ENCODE data around the gene SH2B3. TPM values are rescaled to one million over a fixed set of nuclear protein-coding genes. Genes with fewer than 3 reads are reported as not detected.
"Not testable (repeated sequence)": the region's sequence is repeated elsewhere in the genome, so short reads cannot be mapped to it uniquely, and the experiment has no call there.

The SH2B3 gene
- total RNA-seq, 3 donors from 2014 or later, result 16.5 to 22.4 (median 20.5) TPM

DNA sequence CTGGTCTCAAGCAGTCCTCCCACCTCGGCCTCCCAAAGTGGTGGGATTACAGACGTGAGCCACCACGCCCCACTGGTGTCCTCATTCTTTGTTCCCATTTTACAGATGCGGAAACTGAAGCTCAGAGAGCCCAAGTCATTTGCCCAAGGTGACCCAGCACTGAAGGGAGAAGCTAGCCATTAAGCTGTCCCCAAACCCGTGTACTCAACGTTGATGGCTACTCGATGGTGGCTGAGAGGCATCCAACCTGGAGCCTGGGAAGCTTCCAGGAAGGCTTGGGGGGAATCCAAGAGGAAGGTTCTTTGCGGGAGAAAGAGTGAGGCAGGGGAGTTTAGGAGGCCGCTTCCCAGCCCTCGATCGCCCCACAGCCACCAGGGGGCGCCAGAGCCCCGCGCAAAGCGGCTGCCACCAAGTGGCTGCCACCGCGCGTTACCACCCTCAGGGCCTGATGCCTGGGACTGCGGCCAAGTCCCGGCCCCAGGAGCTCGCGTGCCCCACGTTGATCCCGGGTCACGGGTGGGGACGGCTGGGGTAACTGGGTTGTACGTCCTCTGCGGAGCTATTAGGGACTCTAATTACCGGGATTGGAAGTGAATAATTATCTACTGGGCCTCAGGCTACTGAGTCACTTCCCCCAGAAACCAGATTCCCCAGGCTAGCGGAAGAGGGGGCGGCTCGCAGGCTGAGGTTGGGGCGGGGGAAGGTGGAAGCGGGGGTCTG, 8.8 kb upstream of the SH2B3 start:
- no peak overlapping the region for H3K4me3 ChIP-seq
- ATAC-seq, result peak; percentile 98

GRCh38 chr12:111398530-111398929, 7.2 kb upstream of the SH2B3 start:
- TF ChIP-seq, protein P1, sequence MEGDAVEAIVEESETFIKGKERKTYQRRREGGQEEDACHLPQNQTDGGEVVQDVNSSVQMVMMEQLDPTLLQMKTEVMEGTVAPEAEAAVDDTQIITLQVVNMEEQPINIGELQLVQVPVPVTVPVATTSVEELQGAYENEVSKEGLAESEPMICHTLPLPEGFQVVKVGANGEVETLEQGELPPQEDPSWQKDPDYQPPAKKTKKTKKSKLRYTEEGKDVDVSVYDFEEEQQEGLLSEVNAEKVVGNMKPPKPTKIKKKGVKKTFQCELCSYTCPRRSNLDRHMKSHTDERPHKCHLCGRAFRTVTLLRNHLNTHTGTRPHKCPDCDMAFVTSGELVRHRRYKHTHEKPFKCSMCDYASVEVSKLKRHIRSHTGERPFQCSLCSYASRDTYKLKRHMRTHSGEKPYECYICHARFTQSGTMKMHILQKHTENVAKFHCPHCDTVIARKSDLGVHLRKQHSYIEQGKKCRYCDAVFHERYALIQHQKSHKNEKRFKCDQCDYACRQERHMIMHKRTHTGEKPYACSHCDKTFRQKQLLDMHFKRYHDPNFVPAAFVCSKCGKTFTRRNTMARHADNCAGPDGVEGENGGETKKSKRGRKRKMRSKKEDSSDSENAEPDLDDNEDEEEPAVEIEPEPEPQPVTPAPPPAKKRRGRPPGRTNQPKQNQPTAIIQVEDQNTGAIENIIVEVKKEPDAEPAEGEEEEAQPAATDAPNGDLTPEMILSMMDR (IDR thresholded peaks at IDR 0.05), result no peak
- H3K9me3 ChIP-seq, result no peaks in the 10 kb centered on the region
- no peak for DNase-seq
- intact Hi-C loops (cut with DNase I, micrococcal nuclease), result loop anchor here in 1 of 2 donors (5.0 kb wide), 1 partner anchor 129 kb away; no protein-coding TSS in a partner anchor
- H3K36me3 ChIP-seq (ENCODE audit: low read depth), result no peaks in the 10 kb centered on the region
- H3K4me1 ChIP-seq (ENCODE audit: low read depth), result no peaks in the 10 kb centered on the region
- H3K4me3 ChIP-seq, result no peak overlapping the region
- no peak for ATAC-seq

More for the DNA sequence above, 8.8 kb upstream of the SH2B3 start:
- intact Hi-C loops (cut with DNase I, micrococcal nuclease), result loop anchor here in 1 of 2 donors (2.0 to 5.0 kb wide), 2 partner anchors 54 to 130 kb away; no protein-coding TSS in a partner anchor
- Histone ChIP-seq H3K36me3 (ENCODE audit: low read depth) (no peaks in the 10 kb centered on the region), H3K4me1 (ENCODE audit: low read depth) (no peaks in the 10 kb centered on the region), H3K9me3 (no peaks in the 10 kb centered on the region)
- TF ChIP-seq, protein P1 (IDR thresholded peaks at IDR 0.05), result peak; percentile 91
- DNase-seq, result peak; percentile 85 to 91 (median 89)

DNA sequence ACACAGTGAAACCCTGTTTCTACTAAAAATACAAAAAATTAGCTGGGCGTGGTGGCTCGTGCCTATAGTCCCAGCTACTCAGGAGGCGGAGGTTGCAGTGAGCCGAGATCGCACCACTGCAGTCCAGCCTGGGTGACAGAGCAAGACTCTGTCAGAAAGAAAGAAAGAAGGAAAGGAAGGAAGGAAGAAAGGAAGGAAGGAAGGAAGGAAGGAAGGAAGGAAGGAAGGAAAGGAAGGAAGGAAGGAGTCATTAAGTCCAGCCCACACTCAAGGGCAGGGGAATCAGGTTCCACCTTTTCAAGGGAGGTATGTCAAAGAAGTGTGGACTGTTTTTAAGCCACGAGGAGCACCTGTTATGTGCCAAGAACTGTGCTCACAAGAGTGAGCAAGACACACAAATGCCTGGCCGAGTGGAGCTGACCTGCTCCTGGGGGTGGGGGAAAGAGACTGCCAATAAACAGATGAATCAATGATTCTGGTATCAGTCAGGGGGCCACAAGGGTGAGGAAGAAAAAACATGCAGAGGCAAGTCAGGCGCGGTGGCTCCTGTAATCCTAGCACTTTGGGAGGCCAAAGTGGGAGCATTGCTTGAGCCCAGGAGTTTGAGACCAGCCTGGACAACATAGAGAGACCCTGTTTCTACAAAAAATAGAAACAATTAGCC, 5.8 kb upstream of the SH2B3 start:
- H3K36me3 ChIP-seq (ENCODE audit: low read depth); ATAC-seq; DNase-seq; H3K9me3 ChIP-seq; H3K4me3 ChIP-seq; H3K4me1 ChIP-seq (ENCODE audit: low read depth): not testable (repeated sequence)
- intact Hi-C loops (cut with DNase I, micrococcal nuclease), result loop anchor here (5.0 kb wide), 2 partner anchors 47 to 127 kb away; no protein-coding TSS in a partner anchor

DNA sequence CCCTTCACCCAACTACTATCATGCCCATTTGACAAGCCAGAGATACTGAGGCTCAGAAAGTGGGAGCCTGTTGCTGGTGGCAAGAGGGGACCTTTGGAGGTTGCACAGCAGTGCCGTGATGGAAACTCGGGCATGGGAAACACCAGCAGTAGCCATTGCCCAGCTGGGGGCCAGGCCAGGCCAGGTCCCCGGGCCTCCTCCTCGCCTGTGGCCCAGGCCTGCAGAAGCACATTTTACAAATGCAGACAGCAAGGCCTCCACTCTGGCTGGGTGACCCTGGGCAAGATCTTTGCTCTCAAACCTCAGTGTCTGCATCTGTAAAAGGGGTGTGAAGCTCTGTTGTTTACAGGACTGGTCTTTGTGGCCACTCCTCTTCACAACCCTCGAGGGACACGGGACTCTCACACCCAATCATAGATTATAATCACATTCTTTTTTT, 4.5 kb upstream of the SH2B3 start:
- no peaks in the 10 kb centered on the region for H3K36me3 ChIP-seq (ENCODE audit: low read depth)
- TF ChIP-seq, protein P1 (IDR thresholded peaks at IDR 0.05), result no peak
- peaks cover 8% of the 10 kb centered on the region for H3K4me1 ChIP-seq (ENCODE audit: low read depth)
- no peak for DNase-seq
- no peak for ATAC-seq
- no peak overlapping the region for H3K4me3 ChIP-seq
- H3K9me3 ChIP-seq, result no peaks in the 10 kb centered on the region
- intact Hi-C loops (cut with DNase I, micrococcal nuclease), result loop anchor here in 1 of 2 donors (5.0 kb wide), 1 partner anchor 46 kb away; no protein-coding TSS in a partner anchor

GRCh38 chr12:111402490-111402824, 3.3 kb upstream of the SH2B3 start:
- not testable (repeated sequence) for DNase-seq; H3K4me3 ChIP-seq; H3K9me3 ChIP-seq; H3K36me3 ChIP-seq (ENCODE audit: low read depth); ATAC-seq
- peaks cover 14% of the 10 kb centered on the region for H3K4me1 ChIP-seq (ENCODE audit: low read depth)
- intact Hi-C loops (cut with DNase I, micrococcal nuclease), result loop anchor here in 1 of 2 donors (5.0 kb wide), 1 partner anchor 45 kb away; no protein-coding TSS in a partner anchor

DNA sequence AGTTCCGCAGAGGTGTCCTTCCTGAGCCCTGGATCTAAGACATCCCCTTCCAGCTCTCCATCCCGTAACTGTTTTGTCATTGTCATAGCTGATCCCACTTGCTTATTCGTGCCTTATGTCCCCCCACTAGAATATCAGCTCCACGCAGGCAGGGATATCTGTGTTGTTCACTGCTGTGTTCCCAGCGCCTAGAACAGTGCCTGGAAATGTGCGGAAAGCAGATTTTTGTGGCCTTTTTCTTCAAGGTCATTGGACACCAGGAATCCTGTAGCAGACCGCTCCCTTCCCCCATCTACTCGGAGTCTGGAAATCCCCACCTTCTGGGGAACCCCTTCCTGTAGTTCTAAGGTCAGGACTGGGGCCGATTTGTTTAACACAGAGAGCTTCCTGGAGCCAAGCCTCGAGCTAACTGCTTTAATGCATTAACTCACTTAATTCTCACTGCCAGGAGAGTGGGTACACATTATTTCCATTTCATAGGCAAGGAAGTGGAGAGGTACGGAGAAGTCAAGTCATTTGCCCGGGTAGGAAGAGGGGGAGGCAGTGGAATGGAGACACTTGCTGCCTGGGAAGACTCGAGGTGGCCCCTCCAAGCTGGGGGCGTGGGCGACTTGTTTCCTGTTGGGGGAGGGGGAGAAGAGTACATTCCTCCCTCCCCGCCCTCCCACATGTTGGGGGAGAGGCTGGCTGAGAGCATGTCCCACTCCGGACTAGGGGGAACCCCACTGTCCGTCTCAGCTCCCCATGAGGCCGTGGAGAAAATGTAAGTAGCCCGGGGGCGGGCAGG, 1.2 kb upstream of the SH2B3 start:
- intact Hi-C loops (cut with DNase I, micrococcal nuclease), result loop anchor here in 1 of 2 donors (5.0 kb wide), 1 partner anchor 43 kb away; no protein-coding TSS in a partner anchor
- Histone ChIP-seq H3K36me3 (ENCODE audit: low read depth) (no peaks in the 10 kb centered on the region), H3K9me3 (no peaks in the 10 kb centered on the region), H3K4me3 (no peak overlapping the region), H3K4me1 (ENCODE audit: low read depth) (peaks cover 23% of the 10 kb centered on the region)
- DNase-seq (peak in 1 of 3 donors; percentile 55), ATAC-seq (no peak)
- TF ChIP-seq, protein P1 (IDR thresholded peaks at IDR 0.05), result no peak

All from mucosa of descending colon (tissue), 3 donors.